Endothelial cell of umbilical vein (primary cell): ENCODE results near the gene PTDSS2. TPM values are rescaled to one million over a fixed set of nuclear protein-coding genes. Genes with fewer than 3 reads are reported as not detected.

Experiments used
- BruUV-seq: library from RNA; stranded (reverse); fragments of 400-500 nt; replicated peaks from 2 replicates; lab custom pipeline; 2021; lab: Mats Ljungman, UMichigan
- CTCF ChIA-PET: fragments of 300-600, 350-600 bp; sonication (Branson Sonifier 250); formaldehyde crosslinking; loops from one replicate; lab custom pipeline; 2021; ENCODE audit warnings: antibody characterized with exemption, inconsistent platforms; lab: Charles Lee
- POLR2A ChIA-PET: fragments of 300-600, 350-600 bp; sonication (Branson Sonifier 250); formaldehyde crosslinking; loops from one replicate; lab custom pipeline; 2021; ENCODE audit warnings: antibody characterized with exemption, inconsistent platforms; lab: Charles Lee
- DNase-seq: peaks from one replicate; pipeline ENCODE4 v3.0.0-alpha.2; 2011; ENCODE audit warnings: low read depth, low spot score
- FAIRE-seq: peaks from 2 replicates; lab custom pipeline; 2011; peaks lifted over from hg19 to GRCh38; lab: Jason Lieb, UNC
- H2AFZ ChIP-seq: 2 replicates; pipeline ENCODE4 v1.6.0; 2012; ENCODE audit warnings: low read depth, low read length, control low read depth, inconsistent platforms
- H3K27ac ChIP-seq: 2 replicates; pipeline ENCODE4 v1.5.1; 2011; ENCODE audit warnings: low read depth, mild to moderate bottlenecking, control low read depth, low read length, moderate library complexity; ENCODE audit not compliant: insufficient read depth
- H3K27me3 ChIP-seq, 2 experiments: 2 replicates each; pipeline versions ENCODE4 v1.6.0 to v1.6.1; 2011; ENCODE audit warnings: low read length in 2 of 2, mixed read lengths in 1 of 2; ENCODE audit not compliant: control insufficient read depth in 2 of 2, insufficient read depth in 2 of 2
- H3K36me3 ChIP-seq, 2 experiments: 2 replicates in 1 of 2; 3 replicates in 1 of 2; pipeline ENCODE4 v1.5.1; 2011; ENCODE audit warnings: low read length in 2 of 2, mild to moderate bottlenecking in 1 of 2, moderate library complexity in 1 of 2; ENCODE audit not compliant: control insufficient read depth in 2 of 2, insufficient read depth in 2 of 2; ENCODE audit errors: extremely low read depth in 1 of 2
- H3K4me1 ChIP-seq: 3 replicates; pipeline ENCODE4 v1.5.1; 2011; ENCODE audit warnings: mild to moderate bottlenecking, low read length; ENCODE audit not compliant: control insufficient read depth, insufficient read depth; ENCODE audit errors: extremely low read depth
- H3K4me2 ChIP-seq: 2 replicates; pipeline ENCODE4 v1.6.1; 2011; ENCODE audit warnings: low read length, control low read depth, mixed read lengths; ENCODE audit not compliant: insufficient read depth
- H3K4me3 ChIP-seq, 3 experiments: fragments of 200-600 bp in 1 of 3; sonication (generic), shearing (Covaris generic) in 1 of 3; replicated peaks in 1 of 3; 2 replicates each; pipeline ENCODE4 v1.5.1; 2011 to 2016; ENCODE audit warnings: control low read depth in 3 of 3, low read length in 3 of 3, mild to moderate bottlenecking in 2 of 3, inconsistent platforms in 1 of 3, low read depth in 1 of 3, moderate library complexity in 1 of 3; ENCODE audit not compliant: insufficient read depth in 1 of 3
- H3K79me2 ChIP-seq: 2 replicates; pipeline ENCODE4 v1.6.0; 2012; ENCODE audit warnings: low read length, inconsistent platforms; ENCODE audit not compliant: control insufficient read depth, insufficient read depth
- H3K9ac ChIP-seq: replicated peaks from 2 replicates; pipeline ENCODE3; 2011; ENCODE audit warnings: low read length, control low read depth; ENCODE audit not compliant: insufficient read depth; ENCODE audit errors: extremely low read depth
- H3K9me1 ChIP-seq: replicated peaks from 3 replicates; pipeline ENCODE4 v1.6.0; 2011; ENCODE audit warnings: mild to moderate bottlenecking, low read length; ENCODE audit not compliant: control insufficient read depth, insufficient read depth; ENCODE audit errors: extremely low read depth
- H3K9me3 ChIP-seq: replicated peaks from 2 replicates; pipeline ENCODE4 v1.5.1; 2012; ENCODE audit warnings: low read length, inconsistent platforms; ENCODE audit not compliant: control insufficient read depth, insufficient read depth
- H4K20me1 ChIP-seq: replicated peaks from 2 replicates; pipeline ENCODE3; 2011; ENCODE audit warnings: mild to moderate bottlenecking, low read length; ENCODE audit not compliant: control insufficient read depth, insufficient read depth; ENCODE audit errors: extremely low read depth
- EZH2 ChIP-seq: IDR thresholded peaks from 2 replicates; pipeline ENCODE4 v1.6.1; 2012; ENCODE audit warnings: borderline replicate concordance, low read depth, mild to moderate bottlenecking, moderate library complexity, low read length, inconsistent platforms; ENCODE audit not compliant: severe bottlenecking
- FOS ChIP-seq: IDR thresholded peaks from 2 replicates; pipeline ENCODE4 v1.6.1; 2011; ENCODE audit warnings: mild to moderate bottlenecking, low read length, moderate library complexity, borderline replicate concordance; ENCODE audit not compliant: insufficient read depth
- GATA2 ChIP-seq: IDR thresholded peaks from 2 replicates; pipeline ENCODE4 v1.7.0; 2011; ENCODE audit warnings: low read depth, mild to moderate bottlenecking, moderate library complexity, mixed read lengths, low read length; ENCODE audit not compliant: insufficient read length, insufficient read depth
- JUN ChIP-seq: IDR thresholded peaks from 2 replicates; pipeline ENCODE4 v1.6.1; 2011; ENCODE audit warnings: borderline replicate concordance, low read depth; ENCODE audit not compliant: insufficient read length, insufficient read depth
- MYC ChIP-seq: IDR thresholded peaks from one replicate; pipeline ENCODE4 v1.6.1; 2011; ENCODE audit warnings: mild to moderate bottlenecking, low read depth, low read length
- POLR2A ChIP-seq: IDR thresholded peaks from 2 replicates; pipeline ENCODE4 v1.6.1; 2012; ENCODE audit warnings: low read depth, mild to moderate bottlenecking, control low read depth, low read length
- POLR2AphosphoS5 ChIP-seq: IDR thresholded peaks from 2 replicates; pipeline ENCODE4 v1.6.1; 2012; ENCODE audit warnings: low read depth, mild to moderate bottlenecking, control low read depth, low read length, moderate library complexity; ENCODE audit not compliant: insufficient read depth
- dilution Hi-C: fragments of 300-500 bp; cut with MboI; formaldehyde crosslinking; loops from one replicate; pipeline ENCODE4 v1.15.0; 2019; ENCODE audit warnings: low sequenced_read_pairs; ENCODE audit not compliant: extremely low pct_ligation_motif_present
- intact Hi-C: fragments of 100-400 bp; cut with micrococcal nuclease; formaldehyde crosslinking; loops from one replicate; pipeline ENCODE4 v1.10.0; 2022
- polyA plus RNA-seq, 4 experiments: library from polyadenylated mRNA; depleted of rRNA in 3 of 4; stranded (reverse) in 3 of 4; unstranded in 1 of 4; fragments of >200 nt; gene quantifications; 2 replicates each; pipeline versions ENCODE4 v1.2.1 to v1.2.3, GENCODE V29; 2011 to 2012; ENCODE audit warnings: missing spikeins in 1 of 4
- total RNA-seq: library from RNA; stranded (reverse); gene quantifications from 2 replicates; pipeline ENCODE4 v1.2.3, GENCODE V29; 2021
- TF ChIP-seq, protein P1 (sequence below), 2 donors: IDR thresholded peaks; 1 replicate in 1 of 2; 2 replicates in 1 of 2; pipeline ENCODE4 v1.5.1; 2011; ENCODE audit warnings: low read length in 2 of 2, mild to moderate bottlenecking in 2 of 2, moderate library complexity in 2 of 2, control low read depth in 1 of 2, inconsistent platforms in 1 of 2, low read depth in 1 of 2; ENCODE audit not compliant: insufficient read depth in 1 of 2; ENCODE audit errors: extremely low read depth in 1 of 2
- TF ChIP-seq, protein P2 (sequence below): IDR thresholded peaks from 2 replicates; pipeline ENCODE4 v1.6.1; 2011; ENCODE audit not compliant: insufficient read depth, insufficient read length

The PTDSS2 gene
- total and polyA plus RNA-seq, 2 donors (not counting 3 experiments of a cell fraction or from before 2014, with no cell fraction given), result 41.4 to 46.8 TPM

DNA sequence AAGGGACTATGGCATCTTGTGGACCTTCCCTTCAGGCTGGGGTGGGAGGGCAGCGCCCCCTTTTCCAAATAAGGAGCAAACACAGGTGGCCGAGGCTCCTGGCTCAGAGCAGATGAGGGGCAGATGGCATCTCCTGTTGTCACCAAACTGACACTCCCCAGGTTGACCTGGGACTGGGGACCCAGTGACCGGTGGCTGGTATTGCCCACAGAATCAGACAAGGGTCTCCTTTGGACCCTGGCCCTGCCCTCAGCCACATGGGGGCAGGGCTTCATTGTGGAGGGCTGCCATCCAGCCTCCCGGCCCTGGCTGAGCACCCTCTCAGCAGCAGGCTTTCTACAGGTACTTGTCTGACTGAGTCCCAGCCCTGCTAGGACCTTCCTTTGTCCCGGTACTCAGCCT is 34.4 kb upstream of the PTDSS2 start:
- DNase-seq, result no peak
- no peaks in the 10 kb centered on the region for H3K9me1 ChIP-seq
- intact Hi-C loops, result loop anchor here (1.0 to 2.0 kb wide), 3 partner anchors 8 to 91 kb away; partner anchors contain the start of gene RNH1
- no peak overlapping the region for H3K4me3 ChIP-seq
- ChIA-PET CTCF (interaction anchor here (0.9 to 3.9 kb wide), 8 partner anchors 8 to 103 kb away, joined by 3 to 32 read pairs (median 4); no protein-coding TSS in a partner anchor), POLR2A (no interaction called here)
- no TSS peak for BruUV-seq
- H3K27ac ChIP-seq, result peak overlapping the region; percentile 30
- no peak overlapping the region for H2AFZ ChIP-seq
- H3K36me3 ChIP-seq, result no peaks in the 10 kb centered on the region
- peak; percentile 28 for FAIRE-seq
- no peaks in the 10 kb centered on the region for H3K79me2 ChIP-seq
- dilution Hi-C loops, result no loop called here
- H3K4me2 ChIP-seq, result peak overlapping the region; percentile 69
- peak; percentile 25 for TF ChIP-seq POLR2A
- no peak for TF ChIP-seq EZH2
- no peaks in the 10 kb centered on the region for H3K9me3 ChIP-seq
- no peak overlapping the region for H3K9ac ChIP-seq
- H3K27me3 ChIP-seq, result no peaks in the 10 kb centered on the region
- H3K4me1 ChIP-seq, result peaks cover 21% of the 10 kb centered on the region
- H4K20me1 ChIP-seq, result no peaks in the 10 kb centered on the region

DNA sequence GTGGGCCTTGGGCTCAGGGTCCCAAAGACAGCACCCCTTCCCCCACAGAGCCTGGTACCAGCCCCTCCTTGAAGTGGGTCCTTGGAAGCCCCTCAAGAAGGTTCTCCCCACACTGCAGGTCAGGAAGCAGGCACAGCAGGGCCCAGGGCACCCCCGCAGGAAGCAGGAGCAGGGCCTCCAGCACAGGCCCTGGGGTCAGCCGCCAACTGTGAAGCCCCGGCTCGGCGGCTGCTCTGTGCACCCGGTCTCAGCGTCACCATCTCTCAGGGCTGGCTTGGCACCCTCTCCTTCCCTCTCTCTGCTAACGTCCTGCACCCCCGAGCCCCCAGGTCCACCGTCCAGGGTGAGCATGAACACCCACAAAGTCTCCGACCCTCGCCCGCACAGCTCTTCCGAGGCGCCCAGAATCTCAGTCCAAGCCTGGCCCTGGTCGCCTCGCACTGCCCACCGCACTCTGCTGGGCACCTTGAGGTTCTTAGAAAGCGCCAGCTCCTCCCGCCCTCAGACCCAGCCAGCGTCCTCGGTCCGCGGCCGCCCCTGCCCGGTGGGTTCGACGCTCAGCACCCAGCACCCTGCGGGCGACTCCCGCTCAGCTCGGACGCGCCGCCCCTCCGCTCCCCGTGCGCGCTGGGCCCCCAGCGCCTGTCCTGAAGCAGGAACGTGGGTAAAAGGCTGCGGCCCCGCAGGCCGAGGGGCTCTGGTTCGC is 33.9 kb upstream of the PTDSS2 start:
- no peak for FAIRE-seq
- Histone ChIP-seq H3K9me1 (no peaks in the 10 kb centered on the region), H3K27me3 (no peaks in the 10 kb centered on the region), H3K79me2 (no peaks in the 10 kb centered on the region), H3K4me3 (peak overlapping the region in 2 of 3 experiments; percentile 30 to 40), H3K27ac (peak overlapping the region; percentile 30), H4K20me1 (no peaks in the 10 kb centered on the region), H3K9ac (peak overlapping the region; percentile 23), H3K36me3 (no peaks in the 10 kb centered on the region), H3K4me2 (peak overlapping the region; percentile 69), H2AFZ (peak overlapping the region; percentile 65), H3K4me1 (peaks cover 21% of the 10 kb centered on the region), H3K9me3 (no peaks in the 10 kb centered on the region)
- BruUV-seq, result no TSS peak
- dilution Hi-C loops (no loop called here), intact Hi-C loops (no loop called here)
- CTCF ChIA-PET, result interaction anchor here (1.0 to 2.0 kb wide), 7 partner anchors 9 to 165 kb away, joined by 3 to 20 read pairs (median 4); no protein-coding TSS in a partner anchor
- POLR2A ChIA-PET, result interaction anchor here (0.7 kb wide), 1 partner anchor 11 kb away, joined by 3 read pairs; no protein-coding TSS in a partner anchor
- TF ChIP-seq, protein P1, sequence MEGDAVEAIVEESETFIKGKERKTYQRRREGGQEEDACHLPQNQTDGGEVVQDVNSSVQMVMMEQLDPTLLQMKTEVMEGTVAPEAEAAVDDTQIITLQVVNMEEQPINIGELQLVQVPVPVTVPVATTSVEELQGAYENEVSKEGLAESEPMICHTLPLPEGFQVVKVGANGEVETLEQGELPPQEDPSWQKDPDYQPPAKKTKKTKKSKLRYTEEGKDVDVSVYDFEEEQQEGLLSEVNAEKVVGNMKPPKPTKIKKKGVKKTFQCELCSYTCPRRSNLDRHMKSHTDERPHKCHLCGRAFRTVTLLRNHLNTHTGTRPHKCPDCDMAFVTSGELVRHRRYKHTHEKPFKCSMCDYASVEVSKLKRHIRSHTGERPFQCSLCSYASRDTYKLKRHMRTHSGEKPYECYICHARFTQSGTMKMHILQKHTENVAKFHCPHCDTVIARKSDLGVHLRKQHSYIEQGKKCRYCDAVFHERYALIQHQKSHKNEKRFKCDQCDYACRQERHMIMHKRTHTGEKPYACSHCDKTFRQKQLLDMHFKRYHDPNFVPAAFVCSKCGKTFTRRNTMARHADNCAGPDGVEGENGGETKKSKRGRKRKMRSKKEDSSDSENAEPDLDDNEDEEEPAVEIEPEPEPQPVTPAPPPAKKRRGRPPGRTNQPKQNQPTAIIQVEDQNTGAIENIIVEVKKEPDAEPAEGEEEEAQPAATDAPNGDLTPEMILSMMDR (IDR thresholded peaks at IDR 0.05; ENCODE audit: extremely low read depth in 1 of 2, insufficient read depth in 1 of 2, low read depth in 1 of 2, low read length in 2 of 2), result no peak
- TF ChIP-seq GATA2 (no peak), JUN (no peak), POLR2AphosphoS5 (no peak), MYC (no peak), EZH2 (no peak), FOS (no peak), POLR2A (no peak)
- TF ChIP-seq, protein P2, sequence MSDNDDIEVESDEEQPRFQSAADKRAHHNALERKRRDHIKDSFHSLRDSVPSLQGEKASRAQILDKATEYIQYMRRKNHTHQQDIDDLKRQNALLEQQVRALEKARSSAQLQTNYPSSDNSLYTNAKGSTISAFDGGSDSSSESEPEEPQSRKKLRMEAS, result no peak
- DNase-seq, result no peak
